Right lobe of liver (tissue), 4 donors: ENCODE data around the gene ZGRF1.

Experiments used
- POLR2A ChIP-seq: fragments of 450-650 bp; IDR thresholded peaks from one replicate; pipeline ENCODE4 v1.6.1; 2017; ENCODE audit warnings: antibody characterized with exemption, mild to moderate bottlenecking
- TF ChIP-seq, protein P1 (sequence below), 4 donors: fragments of 200-600 bp in 3 of 4; fragments of 450-650 bp in 1 of 4; IDR thresholded peaks; one replicate each; pipeline versions ENCODE4 v1.5.1 to v1.8.0; 2016 to 2022; ENCODE audit warnings: antibody characterized with exemption in 4 of 4, mild to moderate bottlenecking in 2 of 4
- donor health status: DM: no; HTN: no; CAD: no.
- donor health status: DM: no; HTN: no; CAD: no.
- donor health status: DM: no; HTN: yes; CAD: no.

DNA sequence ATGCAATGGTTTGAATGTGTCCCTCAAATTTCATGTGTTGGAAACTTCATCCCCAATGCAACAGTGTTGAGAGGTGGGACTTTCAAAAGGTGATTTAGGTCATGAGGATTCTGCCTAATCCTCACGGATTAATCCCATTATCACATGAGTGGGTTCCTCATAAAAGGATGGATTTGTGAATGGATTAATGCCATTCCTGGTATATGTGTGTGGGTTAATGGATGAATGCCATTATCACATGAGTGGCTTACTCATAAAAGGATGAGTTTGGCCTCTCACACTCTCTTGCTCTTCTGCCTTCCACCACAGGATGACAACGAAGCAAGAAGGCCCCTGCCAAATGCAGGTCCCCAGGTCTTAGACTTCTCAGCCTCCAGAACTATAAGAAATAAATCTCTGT is 90.2 kb downstream of the ZGRF1 start:
- TF ChIP-seq, protein P1, sequence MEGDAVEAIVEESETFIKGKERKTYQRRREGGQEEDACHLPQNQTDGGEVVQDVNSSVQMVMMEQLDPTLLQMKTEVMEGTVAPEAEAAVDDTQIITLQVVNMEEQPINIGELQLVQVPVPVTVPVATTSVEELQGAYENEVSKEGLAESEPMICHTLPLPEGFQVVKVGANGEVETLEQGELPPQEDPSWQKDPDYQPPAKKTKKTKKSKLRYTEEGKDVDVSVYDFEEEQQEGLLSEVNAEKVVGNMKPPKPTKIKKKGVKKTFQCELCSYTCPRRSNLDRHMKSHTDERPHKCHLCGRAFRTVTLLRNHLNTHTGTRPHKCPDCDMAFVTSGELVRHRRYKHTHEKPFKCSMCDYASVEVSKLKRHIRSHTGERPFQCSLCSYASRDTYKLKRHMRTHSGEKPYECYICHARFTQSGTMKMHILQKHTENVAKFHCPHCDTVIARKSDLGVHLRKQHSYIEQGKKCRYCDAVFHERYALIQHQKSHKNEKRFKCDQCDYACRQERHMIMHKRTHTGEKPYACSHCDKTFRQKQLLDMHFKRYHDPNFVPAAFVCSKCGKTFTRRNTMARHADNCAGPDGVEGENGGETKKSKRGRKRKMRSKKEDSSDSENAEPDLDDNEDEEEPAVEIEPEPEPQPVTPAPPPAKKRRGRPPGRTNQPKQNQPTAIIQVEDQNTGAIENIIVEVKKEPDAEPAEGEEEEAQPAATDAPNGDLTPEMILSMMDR (IDR thresholded peaks at IDR 0.05), result no peak
- TF ChIP-seq POLR2A, result no peak
